Nephron progenitor cell (in vitro differentiated cells): Measurements from ENCODE around the gene FGFBP1.

Experiments used
- DNase-seq: peaks from one replicate; pipeline ENCODE4 v3.0.0; 2021
- H3K27ac Mint-ChIP-seq: 2 replicates; pipeline ENCODE4 v1.8.0; 2021; ENCODE audit warnings: mild to moderate bottlenecking, moderate library complexity, mixed read lengths
- H3K27me3 Mint-ChIP-seq: 2 replicates; pipeline ENCODE4 v1.8.0; 2021; ENCODE audit warnings: mild to moderate bottlenecking, low read depth, mixed read lengths; ENCODE audit not compliant: poor library complexity
- H3K36me3 Mint-ChIP-seq: 2 replicates; pipeline ENCODE4 v1.8.0; 2021; ENCODE audit warnings: low read depth, mixed read lengths
- H3K4me1 Mint-ChIP-seq: 2 replicates; pipeline ENCODE4 v1.8.0; 2021; ENCODE audit warnings: mixed read lengths
- H3K4me3 Mint-ChIP-seq: 2 replicates; pipeline ENCODE4 v1.8.0; 2021; ENCODE audit warnings: mild to moderate bottlenecking, moderate library complexity, mixed read lengths
- H3K9me3 Mint-ChIP-seq: 2 replicates; pipeline ENCODE4 v1.8.0; 2021; ENCODE audit warnings: mild to moderate bottlenecking, moderate library complexity, mixed read lengths
- TF ChIP-seq, protein P1 (sequence below): fragments of 200-600 bp; sonication (generic); IDR thresholded peaks from 2 replicates; pipeline ENCODE4 v1.5.0; 2021; ENCODE audit warnings: antibody characterized with exemption

FGFBP1 gene

DNA sequence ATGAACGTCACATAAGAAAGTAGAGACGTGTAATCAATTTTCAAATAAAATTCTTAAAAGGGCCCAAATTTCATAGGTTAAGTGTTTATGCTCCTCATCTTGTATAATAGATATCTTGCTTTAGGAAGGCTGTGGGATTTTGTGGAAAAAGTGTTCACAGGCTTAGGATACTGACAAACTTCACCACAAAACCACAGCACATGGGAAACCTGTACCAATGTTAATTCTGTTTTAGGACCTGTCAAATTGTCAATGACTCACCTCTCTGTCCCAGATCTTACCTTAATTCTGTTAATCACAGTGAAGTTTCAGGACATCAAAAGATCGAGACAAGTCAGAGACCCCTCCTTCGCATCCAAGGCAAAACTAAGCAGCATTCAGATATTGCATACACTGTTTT, 24.2 kb downstream of the FGFBP1 start:
- H3K4me3 Mint-ChIP-seq: no peak overlapping the region
- H3K27me3 Mint-ChIP-seq: peaks cover 12% of the 10 kb centered on the region
- peaks cover 13% of the 10 kb centered on the region for H3K9me3 Mint-ChIP-seq
- no peaks in the 10 kb centered on the region for H3K36me3 Mint-ChIP-seq
- no peak overlapping the region for H3K27ac Mint-ChIP-seq
- H3K4me1 Mint-ChIP-seq: peaks cover 6% of the 10 kb centered on the region
- DNase-seq: no peak
- TF ChIP-seq, protein P1, sequence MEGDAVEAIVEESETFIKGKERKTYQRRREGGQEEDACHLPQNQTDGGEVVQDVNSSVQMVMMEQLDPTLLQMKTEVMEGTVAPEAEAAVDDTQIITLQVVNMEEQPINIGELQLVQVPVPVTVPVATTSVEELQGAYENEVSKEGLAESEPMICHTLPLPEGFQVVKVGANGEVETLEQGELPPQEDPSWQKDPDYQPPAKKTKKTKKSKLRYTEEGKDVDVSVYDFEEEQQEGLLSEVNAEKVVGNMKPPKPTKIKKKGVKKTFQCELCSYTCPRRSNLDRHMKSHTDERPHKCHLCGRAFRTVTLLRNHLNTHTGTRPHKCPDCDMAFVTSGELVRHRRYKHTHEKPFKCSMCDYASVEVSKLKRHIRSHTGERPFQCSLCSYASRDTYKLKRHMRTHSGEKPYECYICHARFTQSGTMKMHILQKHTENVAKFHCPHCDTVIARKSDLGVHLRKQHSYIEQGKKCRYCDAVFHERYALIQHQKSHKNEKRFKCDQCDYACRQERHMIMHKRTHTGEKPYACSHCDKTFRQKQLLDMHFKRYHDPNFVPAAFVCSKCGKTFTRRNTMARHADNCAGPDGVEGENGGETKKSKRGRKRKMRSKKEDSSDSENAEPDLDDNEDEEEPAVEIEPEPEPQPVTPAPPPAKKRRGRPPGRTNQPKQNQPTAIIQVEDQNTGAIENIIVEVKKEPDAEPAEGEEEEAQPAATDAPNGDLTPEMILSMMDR: no peak

- Mint-ChIP-seq H3K27ac (no peak overlapping the region), H3K9me3 (peaks cover 13% of the 10 kb centered on the region), H3K36me3 (no peaks in the 10 kb centered on the region), H3K27me3 (peaks cover 9% of the 10 kb centered on the region), H3K4me3 (no peak overlapping the region), H3K4me1 (peaks cover 6% of the 10 kb centered on the region)
- DNase-seq: no peak
- TF ChIP-seq, protein P1: no peak
Observed at GRCh38 chr4:15913631-15913970, 24.9 kb downstream of the FGFBP1 start.

DNA sequence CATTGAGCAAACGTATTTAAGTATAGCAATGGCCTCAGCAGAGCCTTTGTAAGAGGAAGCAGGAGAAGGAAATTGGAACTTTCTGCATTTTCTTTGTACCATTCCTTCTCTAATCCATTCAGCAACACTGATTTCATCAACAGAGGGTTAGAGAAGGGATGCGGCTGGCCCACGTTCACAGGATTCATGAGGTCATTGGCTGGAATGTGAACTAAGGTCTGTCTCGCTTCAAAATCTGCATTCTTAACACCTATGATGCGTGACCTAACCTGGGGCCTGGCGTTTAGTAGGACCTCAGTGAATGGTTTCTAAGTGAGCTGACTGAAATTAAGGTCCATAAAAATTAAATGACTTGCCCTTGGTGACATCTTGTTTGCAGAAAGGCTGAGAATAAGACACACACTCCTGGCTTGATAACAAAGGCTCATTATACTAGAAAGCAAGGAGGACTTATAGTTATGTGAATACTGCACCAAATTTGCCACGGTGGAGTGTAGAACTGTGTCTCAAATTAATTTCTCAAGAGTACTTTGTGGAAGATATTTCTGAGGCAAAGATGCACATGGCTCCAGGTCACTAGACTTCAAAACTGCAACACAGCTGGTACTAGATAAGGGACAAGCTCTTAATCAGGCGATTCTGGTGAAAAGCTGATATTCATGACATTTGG, 25.4 kb downstream of the FGFBP1 start:
- TF ChIP-seq, protein P1: no peak
- DNase-seq: no peak
- Mint-ChIP-seq H3K27ac (no peak overlapping the region), H3K36me3 (no peaks in the 10 kb centered on the region), H3K9me3 (peaks cover 13% of the 10 kb centered on the region), H3K4me1 (peaks cover 6% of the 10 kb centered on the region), H3K27me3 (peaks cover 14% of the 10 kb centered on the region), H3K4me3 (no peak overlapping the region)

DNA sequence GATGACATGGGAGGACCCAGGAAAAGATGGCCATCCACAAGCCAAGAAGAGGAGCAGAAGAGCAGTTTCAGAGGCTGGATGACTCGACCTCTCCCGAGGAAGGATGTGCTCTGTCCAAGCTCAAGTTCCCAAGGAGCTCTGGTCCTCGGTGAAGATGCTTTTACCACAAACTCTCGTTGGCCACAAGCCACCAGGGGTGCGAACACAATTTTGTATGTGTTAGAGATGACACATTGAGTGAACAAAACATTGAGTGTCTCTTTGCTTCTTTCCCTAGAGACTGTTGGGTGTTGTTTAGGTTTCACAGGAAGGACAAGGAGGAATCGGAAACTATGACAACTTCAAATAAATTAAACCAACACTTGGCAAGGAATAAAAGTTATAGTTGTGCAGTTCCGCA, 26.3 kb downstream of the FGFBP1 start:
- DNase-seq: no peak
- H3K4me3 Mint-ChIP-seq: no peak overlapping the region
- peaks cover 13% of the 10 kb centered on the region for H3K9me3 Mint-ChIP-seq
- H3K27ac Mint-ChIP-seq: no peak overlapping the region
- H3K36me3 Mint-ChIP-seq: no peaks in the 10 kb centered on the region
- peaks cover 16% of the 10 kb centered on the region for H3K27me3 Mint-ChIP-seq
- TF ChIP-seq, protein P1: no peak
- H3K4me1 Mint-ChIP-seq: peaks cover 6% of the 10 kb centered on the region

DNA sequence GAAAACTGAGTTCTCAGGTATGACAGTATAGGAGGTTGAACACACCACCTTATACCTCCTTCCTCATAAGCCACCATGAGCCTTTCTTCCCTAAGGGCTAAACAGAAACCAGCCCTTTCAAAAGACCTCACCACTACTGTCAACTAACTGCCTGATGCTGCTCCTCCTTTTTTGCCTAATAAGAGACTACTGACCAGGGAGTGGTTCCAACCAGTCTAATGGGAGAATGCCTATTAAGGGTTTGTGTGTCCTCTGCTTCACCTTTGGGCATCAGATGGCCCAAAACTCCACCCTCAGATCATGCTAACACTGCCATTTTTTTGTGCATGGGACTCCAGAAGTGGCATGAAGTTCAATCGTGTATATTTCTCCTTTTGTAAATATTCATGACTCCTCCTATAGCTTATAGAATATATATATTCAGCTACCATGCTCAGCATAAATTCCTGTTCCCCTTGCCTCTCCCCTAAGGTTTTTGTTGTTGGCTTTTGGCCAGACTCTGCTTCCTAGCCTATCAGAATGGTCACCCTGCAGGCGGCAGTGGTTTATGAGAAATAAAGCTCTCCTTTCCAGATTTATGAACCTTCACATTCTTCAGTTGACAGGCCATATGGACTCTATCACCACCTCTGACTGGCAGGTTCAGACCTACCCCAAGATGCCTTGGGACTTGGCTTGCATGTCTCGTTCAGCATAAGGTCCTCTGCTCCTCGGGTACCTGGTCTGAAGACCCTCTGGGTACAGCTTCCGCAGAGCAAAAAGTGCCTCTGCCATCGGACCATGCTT, 28.2 kb downstream of the FGFBP1 start:
- no peak overlapping the region for H3K27ac Mint-ChIP-seq
- DNase-seq: no peak
- no peaks in the 10 kb centered on the region for H3K36me3 Mint-ChIP-seq
- TF ChIP-seq, protein P1: no peak
- H3K4me3 Mint-ChIP-seq: no peak overlapping the region
- H3K4me1 Mint-ChIP-seq: peaks cover 6% of the 10 kb centered on the region
- peaks cover 20% of the 10 kb centered on the region for H3K27me3 Mint-ChIP-seq
- peaks cover 5% of the 10 kb centered on the region for H3K9me3 Mint-ChIP-seq
